ENCODE measurements around the gene VGLL2. TPM values are rescaled to one million over a fixed set of nuclear protein-coding genes. Genes with fewer than 3 reads are reported as not detected.

Gene VGLL2
- total RNA-seq, 1 experiment from 2014 or later: 0.50 TPM

DNA sequence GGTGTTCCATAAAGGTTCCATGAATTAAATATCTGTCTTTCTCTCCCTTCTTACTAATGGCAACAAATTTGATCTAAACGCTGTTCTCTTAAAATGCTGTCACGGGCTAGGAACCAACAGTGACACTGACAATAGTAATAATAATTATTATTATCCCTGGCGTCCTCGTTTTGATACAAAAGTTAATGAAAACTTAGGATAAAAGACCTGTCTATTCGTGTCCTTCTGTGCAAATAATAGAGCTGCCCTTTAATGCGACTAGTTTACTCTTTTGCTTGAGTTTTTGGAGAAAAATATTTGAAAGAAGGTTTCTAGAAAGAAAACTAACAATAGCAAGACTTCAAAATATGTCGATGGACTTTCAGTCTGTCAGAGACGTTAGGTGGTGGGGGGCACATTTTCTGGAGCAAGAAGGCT, 4.3 kb downstream of the VGLL2 start:
- DNase-seq (ENCODE audit: low spot score): no peak

DNA sequence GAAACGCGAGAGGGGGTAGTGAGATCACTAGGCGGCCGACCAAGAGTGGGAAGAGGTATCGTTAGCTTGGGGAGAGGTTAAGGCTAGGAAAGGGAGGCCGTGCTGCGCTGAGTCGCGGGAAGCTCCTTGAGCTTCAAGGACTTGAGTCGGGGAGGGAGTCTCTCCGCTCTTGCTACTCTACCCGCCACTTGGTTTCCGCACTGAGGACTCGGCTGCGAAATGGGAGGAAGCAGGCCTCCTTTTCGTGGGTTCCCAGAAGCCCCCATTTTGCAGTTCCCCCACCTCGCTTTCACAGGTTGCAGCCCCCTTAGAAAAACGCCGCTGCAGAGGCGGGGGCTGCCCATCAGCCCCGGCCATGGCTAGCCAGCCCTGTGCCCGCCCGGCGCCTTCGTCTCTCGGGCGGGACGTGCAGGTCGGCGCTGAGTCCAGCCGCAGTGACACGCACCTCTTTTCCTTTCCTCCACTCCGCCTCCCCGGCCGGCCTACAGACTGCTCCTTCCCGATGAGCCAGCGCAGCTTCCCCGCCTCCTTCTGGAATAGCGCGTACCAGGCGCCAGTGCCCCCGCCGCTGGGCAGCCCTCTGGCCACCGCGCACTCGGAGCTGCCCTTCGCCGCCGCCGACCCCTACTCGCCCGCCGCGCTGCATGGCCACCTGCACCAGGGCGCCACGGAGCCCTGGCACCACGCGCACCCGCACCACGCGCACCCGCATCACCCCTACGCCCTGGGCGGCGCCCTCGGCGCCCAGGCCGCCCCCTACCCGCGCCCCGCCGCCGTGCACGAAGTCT, 4.9 kb downstream of the VGLL2 start:
- DNase-seq (ENCODE audit: low spot score): no peak

DNA sequence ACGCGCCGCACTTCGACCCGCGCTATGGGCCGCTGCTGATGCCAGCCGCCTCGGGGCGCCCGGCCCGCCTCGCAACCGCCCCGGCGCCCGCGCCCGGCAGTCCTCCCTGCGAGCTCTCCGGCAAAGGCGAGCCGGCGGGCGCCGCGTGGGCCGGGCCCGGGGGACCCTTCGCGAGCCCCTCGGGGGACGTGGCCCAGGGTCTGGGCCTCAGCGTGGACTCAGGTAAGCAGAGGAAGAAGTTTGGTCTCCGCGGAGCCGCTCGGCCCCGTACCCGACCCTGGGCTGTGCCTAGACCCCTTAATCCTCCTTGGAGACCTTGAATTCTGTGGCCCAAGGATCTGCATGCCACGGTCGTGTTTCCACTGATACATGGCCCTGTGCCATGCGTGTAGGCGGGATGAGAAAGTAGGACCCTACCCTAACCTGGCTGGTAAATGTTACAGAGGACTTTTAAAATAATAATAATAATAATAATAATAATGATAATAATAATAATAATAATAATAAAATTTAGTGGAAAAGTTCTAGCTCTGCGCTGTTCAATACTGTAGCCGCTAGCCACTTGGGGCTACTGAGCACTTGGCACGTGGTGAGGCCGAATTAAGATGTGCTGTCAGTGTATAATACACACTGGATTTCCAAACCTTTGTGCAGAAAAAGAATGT, 5.6 kb downstream of the VGLL2 start:
- DNase-seq (ENCODE audit: low spot score): no peak

DNA sequence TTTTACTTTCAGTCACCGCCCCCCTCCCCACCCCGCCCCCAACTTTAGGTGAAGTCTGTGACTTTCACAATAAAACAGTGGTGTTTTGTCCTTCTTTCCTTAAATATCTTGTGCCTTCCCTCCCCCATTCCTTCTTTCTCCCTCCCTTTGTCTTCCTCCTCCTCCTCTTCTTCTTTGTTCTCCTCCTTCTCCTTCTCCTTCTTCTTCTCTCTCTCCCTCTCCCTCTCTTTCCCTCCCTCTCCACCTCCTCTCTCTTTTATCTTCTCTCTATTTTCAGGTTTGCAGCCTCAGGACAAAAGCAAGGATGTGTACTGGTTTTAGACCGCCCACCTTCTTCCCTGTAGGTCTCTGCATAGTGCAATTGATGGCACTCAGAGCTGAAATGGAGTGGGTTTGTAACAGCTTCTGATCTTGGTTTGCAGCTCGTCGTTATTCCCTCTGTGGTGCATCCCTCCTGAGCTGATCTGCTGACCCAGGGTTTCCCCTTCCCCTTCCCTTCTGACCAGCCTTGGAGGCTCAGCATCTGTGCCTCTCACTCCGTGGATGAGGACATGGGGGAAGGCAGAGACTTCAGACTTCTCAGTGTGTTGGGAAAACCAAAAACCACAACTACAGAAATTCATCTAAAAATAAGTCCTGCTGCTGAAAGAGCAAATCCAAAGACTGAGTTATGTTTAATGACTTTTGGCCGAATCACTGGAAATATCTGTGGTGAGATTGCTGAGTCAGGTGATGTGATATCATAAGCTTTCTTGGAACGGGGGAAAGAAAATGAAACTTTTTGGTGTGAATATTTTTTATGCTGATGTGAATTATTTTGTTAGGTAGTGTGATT, 6.9 kb downstream of the VGLL2 start:
- peak; percentile 15 for DNase-seq (ENCODE audit: low spot score)

DNA sequence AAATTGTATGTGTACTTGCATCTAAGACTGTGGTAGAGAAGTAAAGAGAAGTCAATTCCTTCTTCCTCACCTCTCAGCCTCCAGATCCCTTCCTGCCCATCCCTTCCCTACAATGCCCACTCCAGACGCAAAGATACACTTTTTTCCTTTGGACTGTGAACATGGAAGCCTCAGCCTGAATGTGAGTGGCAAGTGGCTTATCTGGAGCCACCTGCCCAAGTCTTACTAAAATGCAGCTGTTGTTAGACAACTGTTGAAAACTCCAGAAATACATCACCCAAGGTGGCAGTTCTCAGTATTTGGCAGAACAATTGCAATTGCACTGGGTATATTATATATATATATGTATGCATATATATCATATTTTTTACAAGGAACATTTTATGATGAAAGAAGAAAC, 7.5 kb downstream of the VGLL2 start:
- no peak for DNase-seq (ENCODE audit: low spot score)

DNA sequence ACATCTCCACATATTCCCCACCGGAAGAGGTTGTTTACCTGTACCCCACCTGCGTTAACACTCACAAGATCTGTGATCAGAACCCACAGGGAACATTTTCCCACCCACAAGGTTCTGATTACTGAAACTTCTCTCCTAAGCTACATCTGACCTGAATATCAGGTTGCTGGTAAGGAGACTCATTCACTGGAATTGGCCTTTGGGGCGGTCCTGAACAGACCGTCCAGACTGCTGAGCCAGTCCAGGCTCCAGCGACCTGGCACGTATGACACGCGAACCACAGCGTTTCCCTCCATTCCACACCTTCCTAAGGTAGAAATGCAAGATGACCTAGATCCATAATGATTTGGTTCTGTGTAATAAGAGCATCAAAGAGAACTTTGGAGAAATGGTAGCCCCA, 9.8 kb downstream of the VGLL2 start:
- DNase-seq (ENCODE audit: low spot score): no peak

DNA sequence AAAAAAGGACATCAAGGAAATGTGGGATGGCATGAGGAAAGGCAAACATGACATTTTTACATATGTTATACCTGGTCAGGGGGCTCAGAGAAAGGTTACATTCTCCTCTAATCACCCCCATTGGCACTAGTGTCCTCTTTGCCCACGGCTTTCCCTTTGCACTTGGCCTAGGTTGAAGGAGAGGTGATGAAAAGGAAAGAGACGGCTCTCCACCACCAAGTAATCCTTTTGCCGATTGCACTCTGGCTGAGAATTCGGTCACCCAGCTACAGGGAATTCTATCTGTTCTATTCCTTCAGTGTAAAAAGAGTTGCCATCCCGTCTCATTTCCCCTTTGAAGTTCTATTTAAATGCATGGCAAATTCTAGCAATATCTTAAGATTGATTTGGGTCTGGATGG, 10.4 kb downstream of the VGLL2 start:
- no peak for DNase-seq (ENCODE audit: low spot score)

DNA sequence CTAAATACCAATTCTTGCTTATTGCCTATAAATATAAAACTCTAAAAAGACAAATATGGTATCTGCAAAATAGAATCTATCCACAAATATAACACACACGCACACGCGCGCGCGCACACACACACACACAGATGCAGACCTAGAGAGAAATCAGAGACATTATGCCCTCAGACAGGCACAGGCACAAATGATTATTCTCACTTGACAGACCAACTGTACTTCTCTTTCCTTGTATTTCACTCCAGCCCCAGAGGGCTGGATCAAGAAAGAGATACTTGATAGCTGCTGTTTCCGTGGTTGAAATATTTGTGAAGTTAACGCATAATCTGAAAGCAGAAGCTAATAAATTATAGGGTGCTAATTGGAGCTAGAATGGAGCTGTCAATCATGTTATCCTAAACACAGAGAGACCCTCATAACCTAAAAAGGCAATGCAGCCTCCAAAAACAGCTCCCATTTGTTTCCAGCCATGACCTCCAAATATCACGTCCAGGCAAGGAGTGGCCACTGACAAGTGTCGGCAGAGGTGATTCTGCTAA, 11.5 kb downstream of the VGLL2 start:
- no peak for DNase-seq (ENCODE audit: low spot score)

DNA sequence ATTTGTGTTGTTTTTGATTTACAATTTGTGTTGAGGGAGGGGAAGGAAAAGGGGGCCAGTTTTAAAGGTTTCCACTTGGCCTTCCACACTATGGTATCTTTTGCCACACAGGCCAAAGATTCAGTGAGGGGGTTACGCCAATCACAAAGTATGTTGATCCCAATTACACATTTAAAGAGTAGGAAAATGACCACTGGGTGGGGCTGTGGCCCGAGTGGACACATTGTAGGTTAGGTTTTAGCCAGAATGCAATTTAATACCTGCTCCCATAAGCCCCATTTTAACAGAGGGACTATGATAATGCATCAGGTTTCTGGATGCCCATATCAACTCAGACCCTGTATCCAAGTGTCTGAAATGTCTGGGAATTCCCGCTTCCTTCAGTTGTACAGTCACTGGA, 15.6 kb downstream of the VGLL2 start:
- DNase-seq (ENCODE audit: low spot score): no peak

DNA sequence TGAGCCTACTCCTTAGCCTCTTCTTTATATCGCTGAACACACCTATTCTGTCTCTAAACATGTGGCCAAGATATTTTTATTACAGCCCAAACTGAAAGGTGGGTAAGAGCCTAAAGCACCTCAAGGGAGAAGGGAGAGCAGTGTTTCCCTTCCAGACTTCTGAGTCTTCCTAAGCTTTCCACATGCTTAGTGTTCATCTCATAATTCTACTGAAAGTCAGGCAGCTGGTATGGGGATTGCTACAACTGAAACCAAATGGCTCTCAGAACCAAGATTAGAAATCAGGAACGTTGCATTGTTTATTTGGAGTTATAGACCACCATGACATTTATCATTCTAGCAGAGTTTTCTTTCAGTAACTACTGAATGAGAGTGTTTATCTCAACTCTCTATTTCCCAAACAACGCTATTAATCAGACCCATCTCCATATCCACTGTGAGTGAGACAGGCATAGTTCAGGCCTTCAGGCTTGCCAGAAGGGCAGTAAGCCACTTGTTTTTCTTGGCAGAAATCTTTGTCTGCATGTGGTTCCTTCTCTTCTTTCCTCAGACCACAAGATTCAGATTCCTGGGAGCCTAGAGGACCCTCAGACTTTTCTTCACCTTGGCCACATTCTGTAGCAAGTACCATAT, 22.8 kb downstream of the VGLL2 start:
- DNase-seq (ENCODE audit: low spot score): peak; percentile 58

DNA sequence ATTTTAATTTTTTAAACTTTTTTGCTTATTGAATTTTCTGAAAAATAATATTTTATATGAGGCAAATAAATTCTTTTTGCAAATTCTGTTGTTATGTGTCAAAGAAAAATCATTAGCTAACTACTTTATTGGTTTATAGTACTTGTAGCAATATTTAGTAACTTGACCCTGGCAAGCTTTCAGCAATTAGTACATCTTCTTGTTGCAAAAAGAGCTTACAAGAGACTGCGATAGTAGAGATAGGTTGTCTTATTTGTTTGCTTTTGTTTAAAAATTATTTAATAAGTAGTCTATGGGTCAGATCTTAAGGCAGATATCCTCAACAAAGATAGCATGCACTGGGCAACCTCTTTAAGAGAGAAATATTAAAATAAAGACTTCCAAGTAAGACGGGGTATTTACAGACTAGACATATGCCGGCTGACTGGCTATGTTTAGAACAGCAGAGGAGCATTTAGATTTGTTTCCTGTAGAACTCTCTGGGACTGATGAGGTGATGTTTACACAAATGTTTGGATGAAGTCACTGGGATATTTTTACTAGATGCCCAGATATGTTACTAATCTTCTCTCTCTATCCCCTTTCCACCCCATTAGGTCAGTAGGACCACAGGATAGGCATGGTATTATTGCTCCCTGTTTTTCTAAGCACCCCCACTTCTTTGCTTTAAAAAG, 25.0 kb downstream of the VGLL2 start:
- DNase-seq (ENCODE audit: low spot score): peak; percentile 8

DNA sequence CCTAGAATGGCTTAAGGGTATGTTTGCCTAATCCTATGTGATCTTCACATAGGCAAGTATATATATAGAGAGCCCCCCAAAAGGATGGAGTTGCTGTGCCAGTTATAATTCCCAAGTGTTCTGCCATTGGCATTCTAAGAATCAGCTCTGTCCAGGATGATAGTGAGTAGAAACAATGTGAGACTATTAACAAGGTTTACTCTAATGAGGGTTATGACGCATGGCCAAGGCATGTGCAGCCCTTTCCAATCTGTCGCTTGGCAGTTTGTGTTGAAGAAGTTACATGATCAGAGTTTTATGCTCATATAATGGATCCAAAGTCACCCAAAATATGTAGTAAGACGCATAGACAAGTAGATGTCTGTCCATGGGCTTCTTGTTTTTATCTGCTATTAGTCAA, 33.6 kb downstream of the VGLL2 start:
- no peak for DNase-seq (ENCODE audit: low spot score)

DNA sequence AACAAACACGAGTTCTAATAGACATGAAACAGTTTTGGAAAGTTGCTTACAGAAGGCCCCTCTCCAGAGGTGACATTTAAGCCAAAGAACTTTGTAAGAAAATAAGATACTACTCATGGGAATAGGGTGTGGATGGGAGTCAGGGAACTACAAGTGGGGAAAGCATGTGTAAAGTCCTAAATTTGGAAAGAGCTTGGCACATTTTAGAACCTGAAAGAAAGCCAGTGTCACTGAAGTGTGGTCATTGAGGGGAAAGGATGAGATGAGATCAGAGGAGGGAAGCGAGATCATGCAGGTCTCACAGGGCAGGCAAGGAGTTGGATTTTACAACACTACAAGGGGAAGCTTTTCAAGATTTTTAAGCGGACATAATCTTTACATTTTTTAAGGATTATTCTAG, 38.0 kb downstream of the VGLL2 start:
- no peak for DNase-seq (ENCODE audit: low spot score)

DNA sequence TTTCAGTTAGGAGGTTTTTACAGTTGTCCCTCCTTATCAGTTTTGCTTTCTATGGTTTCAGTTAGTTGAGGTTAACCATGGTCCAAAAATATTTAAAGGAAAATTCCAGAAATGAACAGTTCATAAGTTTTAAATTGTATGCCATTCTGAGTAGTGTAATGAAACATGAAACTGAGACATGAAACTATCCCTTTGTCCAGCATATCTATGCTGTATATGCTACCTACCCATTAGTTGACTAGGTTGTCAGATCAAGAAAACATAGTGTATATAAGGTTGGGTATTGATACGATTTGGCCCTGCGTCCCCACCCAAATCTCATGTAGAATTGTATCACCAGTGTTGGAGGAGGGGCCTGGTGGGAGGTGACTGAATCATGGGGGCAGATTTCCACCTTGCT, 39.1 kb downstream of the VGLL2 start:
- DNase-seq (ENCODE audit: low spot score): no peak

DNA sequence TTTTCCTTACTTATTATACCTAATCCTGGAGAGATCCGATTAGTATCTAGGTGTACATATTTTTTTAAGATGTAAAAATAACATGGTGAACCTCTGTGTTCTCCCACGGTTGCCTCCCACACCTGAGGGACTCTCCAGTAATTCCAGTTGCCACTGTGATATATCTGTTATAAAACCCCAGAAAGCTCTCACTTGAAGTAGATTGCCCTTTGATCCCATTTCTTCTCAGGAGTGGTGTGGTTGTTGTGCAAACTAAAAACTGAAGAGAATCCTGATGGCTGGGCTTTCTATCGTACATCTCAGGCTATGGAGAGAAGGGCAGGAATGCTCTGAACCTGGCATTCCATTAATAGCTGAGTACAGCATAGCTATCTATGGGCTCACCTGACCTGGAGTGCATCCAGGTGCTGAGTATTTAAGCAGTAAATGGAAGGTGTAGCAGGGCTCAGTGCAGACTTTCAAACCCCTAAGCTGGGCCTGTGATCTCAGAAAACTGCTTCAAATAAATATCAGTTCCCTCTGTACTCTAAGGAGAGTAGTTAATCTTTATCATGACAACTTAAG, 41.0 kb downstream of the VGLL2 start:
- no peak for DNase-seq (ENCODE audit: low spot score)

DNA sequence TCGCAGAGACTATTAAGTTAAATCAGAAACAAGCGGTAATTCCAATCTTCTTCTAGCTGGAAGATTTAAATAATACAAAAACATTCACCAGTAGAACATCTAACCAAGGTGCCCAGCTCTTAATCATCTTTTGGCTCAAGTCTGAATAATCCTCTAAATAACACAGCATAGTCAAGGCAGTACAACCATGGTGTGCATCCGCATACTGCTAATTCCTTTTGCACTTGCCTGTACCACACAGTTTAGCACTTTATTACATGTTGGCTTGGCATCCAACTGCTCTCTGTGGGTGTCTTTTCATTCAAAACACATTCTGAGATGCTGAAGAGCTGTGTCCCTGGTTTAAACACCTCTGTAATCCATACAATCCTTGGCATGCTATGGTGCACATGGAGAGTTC, 42.3 kb downstream of the VGLL2 start:
- no peak for DNase-seq (ENCODE audit: low spot score)

DNA sequence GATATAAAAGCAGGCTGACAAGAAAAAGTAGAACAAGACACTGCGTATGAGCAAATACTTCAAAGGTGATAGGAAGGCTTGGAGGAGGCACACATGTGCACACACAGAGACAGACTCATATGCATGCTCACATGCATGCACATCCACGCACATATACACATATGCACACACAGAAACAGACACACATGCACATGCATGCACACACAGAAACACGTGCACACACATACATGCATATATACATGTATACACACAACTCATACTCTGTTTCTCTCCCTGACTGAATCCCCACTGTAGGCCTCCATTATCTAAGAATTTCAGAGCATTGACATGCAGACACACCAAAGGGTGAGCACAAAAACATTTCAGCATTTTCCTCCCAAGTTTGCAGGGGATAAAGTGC, 43.7 kb downstream of the VGLL2 start:
- no peak for DNase-seq (ENCODE audit: low spot score)

DNA sequence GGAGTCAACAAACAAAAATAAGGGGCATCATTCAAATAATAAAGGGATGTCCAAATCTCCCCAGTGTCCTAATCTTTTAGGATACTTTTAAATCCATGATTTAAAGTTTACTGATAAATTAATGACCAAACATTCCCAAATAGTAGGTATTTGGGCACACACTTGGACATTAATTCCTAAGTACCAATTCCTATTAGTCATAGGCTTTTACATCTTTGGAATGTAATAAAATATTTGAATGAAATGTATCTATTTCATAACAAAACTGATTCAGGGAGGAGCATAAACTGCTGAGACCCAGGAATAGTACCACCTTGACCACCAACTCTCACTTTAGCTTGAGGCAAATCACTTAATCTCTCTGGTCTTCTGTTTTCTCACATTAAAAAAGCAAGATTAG, 44.3 kb downstream of the VGLL2 start:
- no peak for DNase-seq (ENCODE audit: low spot score)

DNA sequence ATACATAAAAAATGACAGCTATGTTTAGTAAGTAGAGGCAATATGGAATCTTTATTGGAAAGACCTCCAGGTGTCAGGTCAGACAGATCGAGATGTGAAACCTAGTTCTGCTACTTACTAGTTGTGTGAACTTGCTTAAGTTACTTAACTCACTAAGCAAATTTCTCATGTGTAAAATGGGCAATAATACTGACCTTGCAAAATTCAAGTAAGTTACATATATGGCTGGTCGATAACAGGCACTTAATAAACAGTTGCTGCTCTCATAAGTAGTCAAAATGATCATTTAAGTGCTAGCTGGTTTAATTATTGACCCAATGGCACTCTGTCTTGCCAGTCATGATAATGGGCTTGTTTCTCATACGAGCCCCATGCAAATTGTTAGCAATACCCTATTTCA, 46.0 kb downstream of the VGLL2 start:
- no peak for DNase-seq (ENCODE audit: low spot score)

DNA sequence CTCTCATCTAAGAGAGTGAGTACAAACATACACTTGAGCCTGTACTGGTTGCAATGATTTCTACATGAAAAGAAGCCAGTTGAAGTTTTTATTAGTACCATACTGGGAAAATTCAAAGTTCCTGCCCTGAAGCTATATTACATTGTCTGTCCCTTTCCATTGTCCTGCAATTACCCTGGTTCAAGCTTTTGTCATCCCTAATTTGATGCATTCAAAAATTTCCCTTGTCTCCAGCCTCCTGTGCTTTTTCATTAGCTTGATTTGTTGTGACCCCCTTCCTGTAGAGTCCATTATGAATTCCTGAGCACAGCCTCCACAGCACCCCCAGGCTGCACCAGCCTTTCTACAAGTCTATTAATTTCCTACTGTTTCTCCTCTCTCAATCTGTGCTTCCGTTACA, 46.4 kb downstream of the VGLL2 start:
- no peak for DNase-seq (ENCODE audit: low spot score)

DNA sequence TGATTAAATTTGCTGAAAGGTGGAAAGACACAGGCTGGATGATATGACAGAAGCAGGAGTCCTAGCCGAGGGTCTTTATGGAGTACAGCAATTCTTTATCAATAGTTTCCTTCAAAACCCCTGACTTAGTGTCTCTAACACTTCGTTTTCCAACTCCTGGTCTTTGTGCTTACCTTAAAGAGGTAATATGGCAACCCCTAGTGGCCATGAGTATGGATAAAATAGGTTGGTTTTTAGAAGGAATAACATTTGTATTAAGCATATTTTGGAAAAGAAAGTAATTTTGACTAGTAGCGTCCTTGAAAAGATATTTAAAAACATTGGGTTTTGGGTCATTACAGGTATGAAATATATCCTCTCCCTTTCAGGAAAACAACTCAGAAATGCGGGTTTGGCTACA, 51.9 kb downstream of the VGLL2 start:
- DNase-seq (ENCODE audit: low spot score): peak; percentile 18
